NCI-H524 (cell line): ENCODE data around the gene NEU4.

ENCODE experiments used
- DNase-seq, 2 experiments: peaks; one replicate each; lab custom pipeline; 2025; lab: John Stamatoyannopoulos, UW

NEU4 gene

DNA sequence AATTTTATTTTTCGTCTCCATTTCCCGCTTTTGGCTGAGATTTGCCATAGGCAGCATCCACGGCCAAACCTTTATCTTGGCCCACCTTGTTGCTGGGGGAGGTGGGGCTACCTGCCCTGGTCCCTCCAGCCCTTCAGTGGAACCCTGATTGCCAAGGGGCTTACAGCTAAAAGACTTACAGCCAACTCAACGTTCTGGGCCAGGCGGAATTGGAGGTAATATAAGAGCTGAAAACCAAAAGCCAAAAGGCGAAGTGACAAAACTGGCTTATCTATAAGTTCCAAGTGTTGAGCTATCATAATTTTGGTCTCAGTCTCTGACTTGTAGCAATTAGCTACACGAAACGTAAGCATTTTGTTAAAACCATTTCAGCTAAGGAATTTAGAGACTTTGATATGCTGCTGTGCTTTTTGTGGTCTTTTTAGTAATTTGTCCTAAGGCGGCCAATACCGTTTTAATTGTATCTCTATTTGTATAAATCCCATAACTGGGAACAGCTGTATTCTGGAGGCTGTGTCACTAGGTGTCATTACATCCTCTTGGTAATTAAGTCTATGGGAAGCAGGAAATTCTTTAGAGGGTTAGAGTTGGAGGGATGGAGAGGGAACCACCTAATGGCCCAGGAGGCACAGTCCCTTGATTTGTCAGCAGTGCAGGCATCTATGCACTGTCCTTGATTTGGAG, 25.7 kb downstream of the NEU4 start:
- no peak for DNase-seq

DNA sequence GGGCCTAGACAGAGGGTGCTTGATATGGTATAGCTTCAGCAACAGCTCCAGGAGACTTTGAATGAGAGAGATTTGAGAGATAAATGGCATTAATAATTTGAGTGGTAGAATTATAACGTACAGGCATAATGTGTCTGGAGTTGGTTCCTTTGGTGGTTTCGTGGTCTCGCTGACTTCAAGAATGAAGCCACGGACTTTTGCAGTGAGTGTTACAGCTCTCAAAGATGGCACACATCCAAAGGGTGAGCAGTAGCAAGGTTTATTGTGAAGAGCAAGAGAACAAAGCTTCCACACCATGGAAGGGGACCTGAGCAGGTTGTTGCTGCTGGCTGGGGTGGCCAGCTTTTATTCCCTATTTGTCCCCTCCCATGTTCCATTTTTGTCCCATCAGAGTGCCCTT, 26.6 kb downstream of the NEU4 start:
- no peak for DNase-seq

DNA sequence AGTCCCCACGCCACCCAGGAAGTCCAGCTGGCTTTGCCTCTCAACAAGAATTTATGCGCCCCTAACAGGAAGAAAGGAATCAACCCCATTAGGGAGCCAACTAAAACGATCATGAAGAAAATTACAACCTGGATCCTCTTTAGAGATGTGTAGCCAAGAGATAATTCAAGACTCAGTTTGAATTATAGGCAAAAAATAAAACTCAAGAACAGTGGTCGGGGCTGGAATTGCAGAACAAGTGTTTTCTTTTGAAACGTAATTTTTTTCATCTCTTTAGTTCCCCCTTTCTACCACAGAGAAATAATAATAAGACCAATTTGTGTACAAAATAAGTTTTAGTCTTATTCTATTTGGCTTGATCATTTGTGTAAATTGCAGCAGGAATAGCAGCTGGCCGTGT, 27.3 kb downstream of the NEU4 start:
- no peak for DNase-seq

DNA sequence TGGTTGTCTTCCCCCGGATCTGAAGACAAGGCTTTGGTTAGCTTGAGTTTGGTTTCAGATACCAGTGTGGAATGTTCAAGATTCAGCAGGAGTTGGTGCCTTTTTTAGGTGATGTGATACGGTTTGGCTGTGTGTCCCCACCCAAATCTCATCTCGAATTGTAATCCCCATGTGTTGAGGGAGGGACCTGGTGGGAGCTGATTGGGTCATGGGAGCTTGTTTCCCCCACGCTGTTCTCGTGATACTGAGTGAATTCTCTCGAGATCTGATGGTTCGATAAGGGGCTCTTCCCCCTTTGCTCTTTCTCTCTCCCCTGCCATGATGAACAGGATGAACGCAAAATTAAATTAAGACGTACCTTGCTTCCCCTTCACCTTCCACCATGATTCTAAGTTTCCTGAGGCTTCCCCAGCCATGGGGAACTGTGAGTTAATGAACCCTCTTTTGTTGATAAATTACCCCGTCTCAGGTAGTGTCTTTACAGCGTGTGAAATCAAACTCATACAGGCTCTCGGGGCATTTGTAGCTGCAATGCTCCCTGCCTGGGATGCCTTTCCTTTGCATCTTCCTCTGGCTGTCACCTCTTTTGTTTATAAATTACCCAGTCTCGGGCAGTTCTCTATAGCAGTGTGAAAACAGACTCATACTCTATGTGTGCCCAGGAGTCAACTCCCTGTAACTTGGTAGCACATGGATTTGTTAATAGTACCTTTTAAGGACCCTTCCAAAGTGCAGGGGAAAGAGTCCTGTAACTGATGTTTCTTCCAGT, 28.4 kb downstream of the NEU4 start:
- DNase-seq: no peak

DNA sequence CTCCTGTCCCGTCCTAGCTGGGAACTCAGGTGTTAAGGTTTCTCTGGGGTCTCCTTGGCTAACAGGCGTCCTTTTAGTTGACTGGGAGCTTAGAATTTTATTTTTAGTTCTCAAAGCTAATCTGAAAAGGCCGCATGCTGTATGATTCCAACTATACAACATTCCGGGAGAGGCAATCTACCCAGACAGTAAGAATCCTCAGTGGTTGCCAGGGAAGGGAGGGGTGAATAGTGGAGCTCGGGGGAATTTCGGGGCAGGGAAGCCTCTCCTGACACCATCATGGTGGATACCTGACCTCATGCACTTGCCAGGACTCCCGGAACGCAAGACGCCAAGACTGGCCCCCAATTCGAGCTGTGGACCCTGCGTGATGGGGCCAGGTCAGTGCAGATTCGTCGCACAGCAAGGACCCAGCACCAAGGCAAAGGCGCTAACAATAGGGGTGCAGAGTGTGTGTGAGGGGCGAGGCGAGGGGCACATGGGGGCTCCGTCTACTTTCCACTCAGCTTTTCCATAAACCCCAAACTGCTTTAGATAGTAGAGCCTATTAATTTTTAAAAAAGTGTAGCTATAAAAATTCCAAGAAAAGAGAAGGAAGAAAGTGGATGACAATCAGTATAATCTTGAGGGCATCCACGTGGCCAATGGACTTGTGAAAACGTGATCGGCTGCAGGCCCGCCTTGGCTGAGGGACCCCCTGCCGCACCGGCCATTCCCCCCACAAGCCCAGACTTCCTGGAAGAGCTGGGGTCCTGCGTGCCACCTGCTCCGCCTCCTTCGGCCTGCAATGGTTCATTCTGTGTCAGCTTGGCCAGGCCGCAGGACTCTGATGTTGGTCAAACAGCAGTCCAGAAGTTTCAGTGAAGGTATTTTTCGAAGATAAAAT, 32.4 kb downstream of the NEU4 start:
- DNase-seq: no peak

DNA sequence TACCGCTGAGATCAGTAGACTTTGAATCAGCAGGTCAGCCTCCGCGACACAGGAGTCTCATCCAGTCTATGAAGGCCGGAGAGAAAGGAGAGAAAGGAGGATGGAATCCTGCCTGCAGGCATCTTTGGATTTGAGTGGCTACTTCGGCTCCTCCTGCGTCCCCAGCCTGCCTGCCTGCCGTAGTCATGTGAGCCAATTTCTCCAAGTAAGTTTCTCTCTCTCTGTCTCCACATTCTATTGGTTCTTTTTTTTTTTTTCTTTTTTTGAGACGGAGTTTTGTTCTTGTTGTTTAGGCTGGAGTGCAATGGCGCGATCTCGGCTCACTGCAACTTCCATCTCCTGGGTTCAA, 33.0 kb downstream of the NEU4 start:
- no peak for DNase-seq

DNA sequence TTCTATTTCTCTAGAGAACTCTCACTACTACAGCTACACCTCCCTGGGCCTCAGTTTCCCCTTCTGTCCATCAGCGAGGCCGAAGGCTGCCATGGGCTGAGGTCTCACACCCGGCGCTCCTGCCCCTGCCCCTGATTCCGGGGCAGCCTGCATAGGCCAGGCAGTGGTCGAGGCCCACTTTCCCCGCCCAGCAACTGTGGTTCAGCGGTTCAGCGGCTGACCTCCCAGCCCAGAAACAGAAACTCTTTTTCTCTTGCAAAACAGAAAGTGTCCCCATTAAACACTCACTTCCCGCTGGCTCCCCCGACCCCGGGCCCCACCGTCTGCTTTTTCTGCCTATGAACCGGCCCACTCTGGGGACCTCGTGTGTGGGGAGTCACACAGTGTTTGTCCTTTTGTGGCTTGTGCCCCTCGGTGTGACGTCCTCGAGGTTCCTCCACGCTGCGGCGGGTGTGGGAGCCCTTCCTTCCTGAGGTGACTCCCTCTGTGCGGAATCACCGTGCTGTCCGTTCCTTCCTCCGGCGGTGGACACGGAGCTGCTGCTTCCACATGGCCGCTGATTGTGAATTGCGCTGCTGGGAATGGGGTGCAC, 33.7 kb downstream of the NEU4 start:
- DNase-seq: no peak

DNA sequence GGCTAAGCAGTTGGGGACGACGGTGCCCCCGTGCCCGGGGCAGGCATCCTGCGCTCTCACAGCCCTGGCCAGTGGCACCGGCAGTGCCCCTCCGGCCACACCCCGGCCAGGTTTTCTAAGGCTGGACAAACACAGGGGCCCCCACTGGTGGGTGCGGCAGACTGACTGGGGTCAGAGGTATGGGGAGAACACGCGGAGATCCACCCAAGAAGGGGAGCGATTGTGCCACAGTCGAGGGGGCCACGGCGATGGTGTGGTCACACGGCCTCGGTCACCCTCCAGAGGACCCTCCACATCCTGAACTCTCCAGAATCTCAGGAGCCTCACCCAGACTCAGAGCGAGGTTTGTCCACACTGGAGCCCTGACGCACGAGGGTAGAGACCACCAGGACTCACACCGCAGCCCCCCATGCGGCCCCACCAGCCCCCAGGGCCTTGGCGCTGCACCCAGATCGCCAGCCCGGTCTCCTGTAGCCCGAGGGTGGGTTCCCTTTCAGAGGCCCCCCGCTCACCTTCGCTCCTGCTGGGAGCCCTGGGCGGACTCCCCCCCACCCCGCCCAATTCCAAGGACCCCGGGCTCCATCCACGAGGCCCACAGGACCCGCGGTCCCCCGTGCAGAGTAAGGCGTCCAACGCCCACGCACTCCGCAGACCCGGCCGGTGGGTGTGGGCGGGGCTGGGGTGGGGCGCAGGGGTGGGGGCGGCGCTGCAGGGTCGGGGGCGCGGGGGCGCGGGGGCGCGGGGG, 34.5 kb downstream of the NEU4 start:
- no peak for DNase-seq

DNA sequence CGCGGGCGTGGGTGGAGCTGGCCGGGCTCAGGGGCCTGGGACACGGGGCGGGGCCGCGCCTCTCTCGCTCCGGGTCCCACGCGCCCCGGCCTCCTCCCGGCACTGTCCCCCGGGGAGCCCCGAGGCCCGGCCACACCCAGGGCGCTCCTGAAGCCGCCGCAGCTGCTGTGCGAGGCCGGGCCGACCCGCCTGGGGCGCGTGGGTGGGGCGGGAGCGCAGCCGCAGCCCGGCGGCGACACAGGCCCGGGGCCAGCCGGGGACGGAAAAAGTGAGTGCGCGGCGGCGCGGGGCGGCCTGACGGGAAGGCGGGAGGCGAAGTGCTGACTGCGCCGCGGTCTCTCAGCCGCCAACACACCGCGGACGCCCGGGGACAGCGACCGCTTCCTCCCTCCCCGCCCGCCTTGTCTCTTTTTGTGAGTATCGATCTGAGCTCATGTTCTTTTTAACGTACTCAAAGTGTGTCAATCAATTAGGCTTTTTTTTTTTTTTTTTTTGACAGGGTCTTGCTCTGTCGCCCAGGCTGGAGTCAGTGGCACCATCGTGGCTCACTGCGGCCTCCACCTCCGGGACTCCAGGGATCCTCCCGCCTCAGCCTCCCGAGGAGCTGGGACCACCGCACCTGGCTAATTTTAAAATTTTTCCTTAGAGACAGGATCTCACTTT, 35.2 kb downstream of the NEU4 start:
- DNase-seq: peak; percentile 6 to 18

DNA sequence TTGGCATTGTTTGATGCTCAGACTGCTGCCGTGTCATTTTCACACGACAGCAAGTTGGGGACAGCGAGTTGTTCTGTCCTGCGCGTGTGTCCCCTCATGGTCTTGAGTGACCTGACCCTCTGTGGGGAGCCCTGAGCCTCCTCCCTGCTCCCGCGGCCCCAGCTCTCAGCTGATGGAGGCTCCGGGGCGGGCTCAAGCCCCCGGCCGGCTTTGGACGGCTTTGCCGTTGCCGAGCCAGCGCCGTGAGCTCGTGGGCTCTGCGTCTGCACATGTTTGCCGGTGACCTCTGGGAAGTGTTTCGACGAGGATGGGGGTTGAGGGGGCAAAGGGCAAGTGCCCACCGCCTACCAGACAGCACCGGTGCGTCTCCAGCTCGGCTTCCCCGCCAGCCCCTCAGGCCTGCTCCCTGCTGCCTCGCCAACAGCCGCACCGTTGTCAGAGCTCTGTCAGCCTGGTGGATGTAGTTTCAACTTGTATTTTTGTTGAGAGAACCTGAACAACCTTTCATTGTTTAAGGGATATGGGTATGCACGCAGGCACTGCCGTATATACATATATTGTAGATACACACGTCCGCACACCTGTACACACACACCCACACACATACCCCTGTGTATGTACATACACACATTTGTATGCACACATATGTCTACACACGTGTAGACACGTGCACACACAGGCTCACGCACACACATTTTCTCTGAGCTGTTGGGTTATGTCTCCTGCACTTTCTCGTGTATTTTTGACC, 36.0 kb downstream of the NEU4 start:
- no peak for DNase-seq

DNA sequence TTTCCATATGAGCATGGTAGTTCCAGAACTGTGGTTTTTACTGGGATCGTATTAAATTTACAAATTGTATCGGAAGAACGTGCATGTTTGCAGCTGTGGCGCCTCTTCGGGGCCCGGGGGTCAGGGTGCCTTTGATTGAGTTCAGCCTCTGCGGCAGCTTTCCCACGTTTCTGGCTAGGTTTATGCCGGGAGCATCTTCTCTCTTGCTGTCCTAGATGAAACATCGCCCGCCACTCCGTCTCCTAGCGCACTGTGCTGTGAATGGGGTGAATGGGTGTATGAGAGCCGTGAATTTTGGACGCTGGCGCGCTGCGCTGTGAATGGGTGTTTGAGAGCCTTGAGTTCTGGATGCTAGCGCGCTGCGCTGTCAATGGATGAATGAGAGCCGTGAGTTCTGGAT, 37.4 kb downstream of the NEU4 start:
- DNase-seq: no peak

DNA sequence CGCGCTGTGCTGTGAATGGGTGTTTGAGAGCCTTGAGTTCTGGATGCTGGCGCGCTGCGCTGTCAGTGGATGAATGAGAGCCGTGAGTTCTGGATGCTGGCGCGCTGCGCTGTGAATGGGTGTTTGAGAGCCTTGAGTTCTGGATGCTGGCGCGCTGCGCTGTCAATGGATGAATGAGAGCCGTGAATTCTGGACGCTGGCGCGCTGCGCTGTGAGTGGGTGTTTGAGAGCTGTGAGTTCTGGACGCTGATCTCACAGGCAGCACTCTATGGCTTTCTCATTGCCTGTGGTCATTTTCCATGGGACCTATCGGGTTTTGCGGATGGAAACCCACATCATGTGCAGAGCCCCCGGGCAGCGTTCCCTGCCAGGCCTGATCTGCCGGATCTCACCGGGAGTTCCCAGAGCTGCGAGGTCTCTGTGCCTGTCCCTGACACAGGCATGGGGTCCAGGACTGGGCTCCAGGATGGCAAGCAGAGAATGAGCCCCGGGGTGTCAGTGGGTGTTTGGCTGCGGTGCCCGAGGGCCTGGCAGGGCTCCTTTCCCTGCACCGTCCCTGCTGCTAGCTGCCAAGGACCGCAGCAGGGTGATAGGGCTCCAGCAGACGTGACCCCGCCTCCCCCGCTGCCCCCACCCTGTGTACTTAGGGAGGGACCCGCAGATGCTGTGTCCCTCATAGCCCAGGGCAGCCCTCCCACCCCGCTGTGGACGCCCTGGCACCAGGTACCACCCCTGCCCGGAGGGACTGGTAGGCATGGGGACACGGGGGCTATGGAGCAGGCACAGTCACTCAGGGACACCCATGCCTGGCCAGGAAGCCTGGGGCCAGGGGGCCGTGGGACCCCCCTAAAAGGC, 40.0 kb downstream of the NEU4 start:
- DNase-seq: no peak

DNA sequence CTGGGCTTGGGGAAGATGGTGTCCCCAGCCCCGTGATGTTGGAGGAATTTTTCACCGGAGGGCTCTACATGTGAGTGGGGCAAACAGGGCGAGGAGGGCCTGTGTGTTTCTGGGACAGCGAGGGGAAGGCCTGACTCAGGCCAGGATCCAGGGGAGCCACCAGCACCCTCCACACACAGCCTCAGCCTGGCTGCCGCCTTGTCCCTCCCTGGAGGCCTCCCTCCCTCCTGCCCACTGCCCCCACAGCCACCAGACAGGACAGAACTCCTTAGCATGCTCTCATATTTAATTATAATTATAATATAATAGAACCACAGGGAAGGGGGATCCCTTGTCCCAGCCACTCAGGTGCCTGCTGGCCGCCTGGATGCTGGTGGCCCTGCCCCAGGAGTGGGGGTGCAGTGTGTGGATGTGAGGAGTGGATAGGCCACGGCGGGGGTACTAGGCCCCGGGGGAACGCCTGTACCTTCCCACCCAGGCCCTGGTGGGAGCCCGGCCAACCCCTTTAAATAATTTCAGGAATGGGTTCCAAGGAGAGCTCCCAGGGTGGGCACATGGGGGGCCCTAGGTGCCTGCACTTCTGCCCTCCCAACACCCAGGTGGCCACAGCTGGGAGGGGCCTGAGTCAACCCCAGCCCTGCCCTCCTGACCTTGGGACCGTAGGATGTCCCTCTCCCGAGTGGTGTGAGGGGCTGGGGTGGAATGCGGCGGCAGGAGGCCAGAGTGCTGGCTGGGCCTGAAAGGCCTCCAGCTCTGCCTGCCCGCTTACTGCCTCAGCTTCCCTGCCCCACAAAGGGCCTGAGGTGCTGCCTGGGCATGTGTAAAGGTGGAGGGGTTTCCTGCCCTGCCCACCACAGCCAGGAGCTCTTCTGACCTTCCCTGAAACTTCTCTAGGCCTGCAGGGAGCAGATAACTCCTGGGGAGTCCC, 40.9 kb downstream of the NEU4 start:
- DNase-seq: no peak

DNA sequence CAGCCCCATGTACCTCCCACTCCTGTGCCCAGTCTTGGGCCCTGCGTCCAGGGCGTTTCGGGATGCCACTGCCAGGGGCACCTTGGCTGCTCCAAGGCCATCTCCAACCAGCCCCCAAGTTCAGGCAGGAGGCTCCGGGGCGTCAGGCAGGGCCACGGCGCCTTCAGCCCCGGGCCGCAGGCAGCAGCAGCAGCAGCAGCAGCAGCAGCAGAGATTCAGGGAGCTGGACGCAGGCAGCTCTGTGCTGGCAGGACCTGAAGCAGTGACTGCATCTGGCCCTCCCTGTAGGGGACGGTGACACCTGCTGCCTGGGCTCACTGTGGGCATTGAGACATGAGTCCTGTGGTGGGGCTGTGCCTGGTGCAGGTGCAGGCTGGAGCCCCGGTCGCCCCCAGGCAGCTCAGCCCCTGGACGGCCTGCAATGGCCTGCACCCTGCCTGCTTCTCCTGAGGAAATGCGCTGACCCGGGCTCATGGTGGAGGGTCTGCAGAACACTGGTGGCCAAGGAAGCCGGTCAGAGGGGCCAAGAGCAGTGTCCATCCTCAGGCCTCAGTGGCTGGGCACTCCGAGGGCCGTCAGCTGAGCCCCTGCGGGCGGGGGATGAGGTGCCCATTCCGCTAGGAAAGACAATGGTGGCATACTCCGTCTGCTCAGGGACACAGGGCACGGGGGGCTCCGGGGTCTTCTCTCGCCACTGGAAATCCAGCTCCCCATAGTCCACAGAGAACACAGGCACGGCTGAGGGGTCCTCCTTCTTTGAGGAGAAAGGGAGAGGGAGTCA, 41.7 kb downstream of the NEU4 start:
- DNase-seq: no peak

DNA sequence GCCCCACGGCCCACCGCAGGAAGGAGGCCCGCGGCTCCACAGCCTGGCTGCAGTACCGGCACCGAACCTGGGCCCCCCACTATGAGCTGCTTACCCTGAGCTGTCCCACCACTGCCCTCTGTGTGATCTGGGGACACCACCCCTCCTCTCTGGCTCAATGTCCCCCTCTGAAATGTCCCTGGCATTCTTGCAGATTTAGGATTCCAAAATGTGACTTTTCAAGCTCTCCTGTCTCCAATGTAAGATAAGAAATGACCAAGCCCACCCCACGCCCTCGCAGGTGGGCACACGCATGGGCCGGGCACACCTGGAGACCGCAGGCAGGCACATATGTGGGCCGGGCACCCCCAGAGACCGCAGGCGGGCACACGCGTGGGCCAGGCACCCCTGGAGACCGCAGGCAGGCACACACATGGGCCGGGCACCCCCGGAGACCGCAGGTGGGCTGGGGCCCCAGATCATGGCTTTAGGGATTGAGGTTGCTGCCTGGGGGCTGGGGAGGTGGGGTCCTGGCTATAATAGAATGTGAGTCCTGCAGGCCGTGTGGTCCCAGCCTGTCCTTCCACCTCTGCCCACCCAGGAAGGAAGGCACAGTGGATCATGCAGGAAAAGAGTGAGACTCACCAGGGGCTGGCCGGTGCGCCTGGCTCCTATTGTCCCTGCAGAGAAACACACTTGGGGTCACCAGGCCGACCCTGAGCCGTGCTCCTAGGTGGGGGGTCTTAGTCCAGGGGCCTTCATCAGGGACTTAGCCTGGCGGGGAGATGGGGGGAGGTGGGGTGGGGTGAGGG, 42.5 kb downstream of the NEU4 start:
- DNase-seq: no peak

DNA sequence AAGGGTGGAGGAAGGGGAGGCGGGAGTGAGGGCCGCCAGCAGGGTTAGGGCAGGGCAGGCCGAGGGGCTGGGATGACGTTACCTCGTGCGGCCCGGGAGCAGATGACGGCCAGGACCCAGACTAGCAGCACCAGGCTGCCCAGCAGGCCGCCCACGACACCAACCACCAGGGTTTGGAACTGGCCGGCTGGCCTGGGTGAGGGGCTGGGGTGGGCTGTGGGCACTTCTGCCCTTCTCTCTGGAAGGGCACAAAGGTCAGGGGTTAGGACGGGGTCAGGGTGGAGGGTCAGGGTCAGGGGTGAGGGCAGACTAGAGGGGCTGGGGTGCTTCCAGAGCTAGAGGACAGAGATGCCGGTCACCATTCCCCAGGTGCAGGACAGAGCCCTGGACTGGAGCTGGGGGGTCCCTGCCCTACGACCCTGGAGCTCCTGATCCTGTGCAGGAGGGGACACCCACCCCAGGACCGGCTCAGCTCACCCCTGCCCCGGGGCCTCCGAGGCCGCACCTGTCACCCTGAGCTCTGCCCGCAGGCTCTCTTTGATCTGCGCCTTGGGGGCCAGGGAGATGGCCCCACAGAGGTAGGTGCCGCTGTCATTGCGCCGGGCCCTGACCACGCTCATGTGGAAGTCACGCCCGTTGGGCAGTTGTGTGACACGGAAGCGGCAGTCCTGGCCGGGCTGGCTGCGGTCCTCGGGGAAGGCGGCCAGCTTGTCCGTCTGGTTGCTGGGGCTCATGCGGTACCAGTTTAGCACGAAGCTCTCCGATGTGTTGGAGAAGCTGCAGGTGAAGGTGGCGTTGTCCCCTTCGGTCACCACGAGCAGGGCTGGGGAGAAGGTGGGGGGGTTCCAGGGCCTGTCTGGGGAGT, 43.4 kb downstream of the NEU4 start:
- DNase-seq: no peak
